Measurements from ENCODE around the gene SNX6.

GRCh38 chr14:34615507-34615906, 14.4 kb downstream of the SNX6 start:
- TF ChIP-seq CTCF (IDR thresholded peaks at IDR 0.05) (no peak), POLR2A (IDR thresholded peaks at IDR 0.05) (no peak)

Measured in body of pancreas (tissue), 4 donors.